Iris pigment epithelial cell (primary cell): ENCODE data around the gene SCNN1B.
"Not testable (repeated sequence)": the region's sequence is repeated elsewhere in the genome, so short reads cannot be mapped to it uniquely, and the experiment has no call there.

ENCODE experiments used
- DNase-seq: peaks from one replicate; pipeline ENCODE4 v3.0.0-alpha.2; 2011; ENCODE audit warnings: low read depth

Gene SCNN1B, protein sequence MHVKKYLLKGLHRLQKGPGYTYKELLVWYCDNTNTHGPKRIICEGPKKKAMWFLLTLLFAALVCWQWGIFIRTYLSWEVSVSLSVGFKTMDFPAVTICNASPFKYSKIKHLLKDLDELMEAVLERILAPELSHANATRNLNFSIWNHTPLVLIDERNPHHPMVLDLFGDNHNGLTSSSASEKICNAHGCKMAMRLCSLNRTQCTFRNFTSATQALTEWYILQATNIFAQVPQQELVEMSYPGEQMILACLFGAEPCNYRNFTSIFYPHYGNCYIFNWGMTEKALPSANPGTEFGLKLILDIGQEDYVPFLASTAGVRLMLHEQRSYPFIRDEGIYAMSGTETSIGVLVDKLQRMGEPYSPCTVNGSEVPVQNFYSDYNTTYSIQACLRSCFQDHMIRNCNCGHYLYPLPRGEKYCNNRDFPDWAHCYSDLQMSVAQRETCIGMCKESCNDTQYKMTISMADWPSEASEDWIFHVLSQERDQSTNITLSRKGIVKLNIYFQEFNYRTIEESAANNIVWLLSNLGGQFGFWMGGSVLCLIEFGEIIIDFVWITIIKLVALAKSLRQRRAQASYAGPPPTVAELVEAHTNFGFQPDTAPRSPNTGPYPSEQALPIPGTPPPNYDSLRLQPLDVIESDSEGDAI

DNA sequence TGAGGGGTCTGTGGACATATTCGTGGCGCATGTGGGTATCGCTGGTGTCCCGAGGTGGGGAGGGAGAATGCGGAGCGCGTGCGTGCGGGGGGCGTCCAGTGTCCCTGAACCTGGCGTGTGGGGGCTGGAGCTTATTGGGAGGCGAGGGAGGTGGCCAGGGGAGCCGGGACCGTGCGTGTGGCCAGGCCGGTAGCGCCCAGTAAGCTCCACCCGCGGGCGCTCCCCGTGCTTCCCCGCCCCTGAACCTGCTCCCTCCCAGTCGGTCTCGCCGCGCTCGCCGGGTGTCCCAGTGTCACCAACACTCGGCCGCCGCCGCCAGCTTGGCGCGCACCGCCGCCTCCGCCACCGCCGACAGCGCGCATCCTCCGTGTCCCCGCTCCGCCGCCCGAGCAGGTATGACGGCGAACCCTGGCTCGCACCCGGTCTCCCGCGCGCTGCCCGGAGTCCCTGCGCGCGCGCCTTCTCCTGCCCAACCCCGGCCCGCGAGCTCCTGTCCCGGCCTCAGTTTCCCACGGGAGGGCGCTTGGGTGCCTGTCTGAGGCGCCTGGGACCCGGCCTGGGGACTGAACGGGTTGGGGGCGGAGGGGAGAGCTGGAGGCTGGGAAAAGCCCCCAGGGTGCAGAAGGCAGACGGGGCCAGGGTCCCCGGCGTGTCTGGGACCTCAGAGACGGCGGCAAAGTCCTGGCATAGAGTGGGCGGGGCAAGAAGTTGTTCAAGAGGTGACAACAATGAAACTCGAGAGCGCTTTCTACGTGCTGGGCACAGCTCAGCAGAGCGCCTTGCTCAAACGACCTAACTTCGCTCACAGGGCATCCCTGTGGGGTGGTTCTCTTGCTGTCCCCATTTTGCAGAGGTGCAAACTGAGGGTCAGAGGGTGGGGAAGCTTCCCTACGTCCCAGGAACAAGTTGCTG is at the start of gene SCNN1B:
Gene SCNN1B, plus strand, starts transcription at position 258 of the 912 bp plus-strand sequence. CDS start 46,298 bp downstream, outside the sequence.
- DNase-seq: no peak

DNA sequence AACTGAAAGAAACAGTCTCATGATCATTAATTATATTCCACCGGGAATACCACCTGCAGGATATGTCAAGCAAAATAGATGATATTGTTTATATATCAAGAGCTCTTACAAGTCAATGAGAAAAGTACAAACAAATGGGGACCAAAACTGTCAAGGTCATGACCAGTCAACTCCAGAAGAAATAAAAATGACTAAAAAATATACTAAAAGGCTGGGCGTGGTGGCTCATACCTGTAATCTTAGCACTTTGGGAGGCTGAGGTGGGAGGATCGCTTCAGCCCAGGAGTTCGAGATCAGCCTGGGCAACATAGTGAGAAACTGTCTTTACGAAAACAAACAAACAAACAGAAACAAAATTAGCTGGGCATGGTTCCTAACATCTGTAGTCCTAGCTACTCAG is 49.8 kb upstream of the SCNN1B start:
- no peak for DNase-seq

DNA sequence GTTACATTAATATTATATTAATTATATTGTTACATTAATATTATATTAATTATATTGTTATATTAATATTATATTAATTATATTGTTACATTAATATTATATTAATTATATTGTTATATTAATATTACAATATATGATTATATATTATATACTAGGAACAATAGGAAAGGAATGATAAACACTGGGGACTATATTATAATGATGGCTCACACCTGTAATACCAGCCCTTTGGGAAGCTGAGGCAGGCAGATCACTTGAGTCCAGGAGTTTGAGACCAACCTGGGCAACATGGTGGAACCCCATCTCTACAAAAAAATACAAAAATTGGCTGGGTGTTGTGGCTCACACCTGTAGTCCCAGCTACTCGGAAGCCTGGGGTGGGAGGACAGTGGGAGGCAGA is 48.5 kb upstream of the SCNN1B start:
- not testable (repeated sequence) for DNase-seq

DNA sequence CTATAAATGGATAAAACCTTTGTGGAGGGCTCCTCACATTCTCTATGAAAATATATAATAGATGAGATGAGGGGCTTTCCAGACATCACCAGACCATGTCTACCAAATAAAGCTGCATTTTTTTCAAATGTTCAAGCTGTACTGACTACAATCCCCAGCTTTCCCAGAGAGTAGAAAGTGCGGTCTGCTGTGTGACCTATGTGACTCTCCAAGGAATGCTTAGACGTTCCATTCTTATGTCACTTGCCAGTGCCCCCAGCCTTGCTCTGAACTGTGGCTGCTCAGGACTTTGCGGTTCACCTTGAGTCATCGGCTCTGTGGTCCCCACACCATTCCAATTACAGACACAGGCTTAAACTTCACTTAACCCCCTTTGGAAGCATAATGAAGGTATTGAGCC is 47.8 kb upstream of the SCNN1B start:
- peak; percentile 73 for DNase-seq

DNA sequence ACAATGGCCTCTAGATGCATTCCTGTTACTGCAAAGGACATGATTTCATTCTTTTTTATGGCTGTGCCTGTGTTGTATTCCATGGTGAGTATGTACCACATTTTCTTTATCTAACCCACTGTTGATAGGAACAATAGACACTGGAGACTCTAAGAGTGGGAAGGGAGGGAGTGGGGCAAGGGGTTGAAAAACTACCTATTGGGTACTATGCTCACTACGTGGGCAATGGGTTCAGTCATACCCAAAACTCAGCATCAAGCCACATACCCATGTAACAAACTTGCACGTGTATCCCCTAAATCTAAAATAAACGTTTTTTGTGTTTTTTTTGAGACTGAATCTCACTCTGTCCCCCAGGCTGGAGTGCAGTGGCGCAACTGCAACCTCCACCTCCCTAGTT is 47.1 kb upstream of the SCNN1B start:
- DNase-seq: no peak

DNA sequence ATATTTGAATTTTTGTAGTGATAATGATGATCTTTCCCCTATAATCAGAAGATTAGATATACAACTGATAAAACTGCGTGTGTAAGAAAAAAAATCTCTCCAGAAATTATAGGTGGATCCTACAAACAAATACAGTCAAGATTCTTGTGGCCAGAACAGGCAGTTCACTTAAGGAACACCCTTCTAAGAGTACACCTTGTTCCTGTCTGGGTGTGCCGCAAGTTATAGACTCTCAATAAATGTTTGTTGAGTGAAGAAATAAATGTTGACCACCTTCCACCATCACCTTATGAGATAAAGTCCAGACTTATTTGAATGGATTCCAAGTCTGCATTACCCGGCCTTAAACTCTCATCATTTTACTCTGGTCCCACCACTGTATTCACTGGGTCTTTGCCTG is 45.7 kb upstream of the SCNN1B start:
- no peak for DNase-seq

DNA sequence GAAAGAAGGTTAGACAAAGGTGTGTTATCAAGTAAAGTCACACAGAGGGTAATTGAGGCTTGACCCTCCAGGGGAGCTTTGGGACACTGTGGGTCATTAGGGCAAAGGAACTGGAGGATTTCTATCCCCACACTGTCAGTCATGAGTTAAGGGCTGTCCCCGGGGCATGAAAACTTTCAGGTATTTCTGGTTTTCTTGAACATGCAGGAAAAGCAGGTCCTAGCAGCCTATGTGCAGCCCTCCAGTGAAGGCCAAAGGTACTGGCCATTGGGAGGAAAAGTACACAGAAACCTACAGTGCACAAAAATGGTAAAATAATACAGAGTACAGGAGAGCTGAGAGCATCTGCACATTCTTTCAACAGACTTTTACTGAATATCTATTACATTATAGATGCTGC is 44.4 kb upstream of the SCNN1B start:
- no peak for DNase-seq

DNA sequence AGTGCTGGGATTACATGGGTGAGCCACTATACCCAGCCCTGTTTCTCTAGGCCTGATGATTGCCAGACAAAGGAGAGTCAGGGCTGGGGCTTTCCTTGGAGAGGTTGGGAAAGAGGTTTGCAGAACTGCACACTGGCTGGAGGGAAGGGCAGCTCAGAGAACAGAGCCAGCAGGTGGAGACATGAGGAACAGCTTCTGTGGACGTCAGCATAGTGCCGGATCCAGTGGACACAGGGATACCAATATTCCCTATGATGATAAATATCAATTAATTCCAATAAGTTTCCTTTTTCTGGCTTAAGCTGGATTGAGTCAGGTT is 43.2 kb upstream of the SCNN1B start:
- DNase-seq: no peak

DNA sequence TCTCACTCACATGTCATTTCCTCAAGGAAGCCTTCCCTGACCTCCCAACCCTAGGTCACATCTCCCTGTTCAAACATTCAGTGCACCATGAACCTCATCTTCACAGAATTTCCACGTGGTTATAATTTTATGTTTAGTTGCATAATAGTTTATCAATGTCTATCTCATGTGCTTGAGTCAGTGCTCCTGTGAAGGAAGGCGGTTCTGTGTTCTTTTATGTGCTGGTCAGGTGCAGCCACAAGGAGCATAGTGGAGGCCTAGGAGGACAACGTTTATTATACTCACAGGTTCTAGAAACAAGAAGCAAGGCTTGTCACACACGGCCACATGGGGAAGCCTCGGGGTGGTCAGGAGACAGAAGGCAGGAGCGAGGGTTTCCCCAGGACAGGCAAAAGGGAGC is 34.5 kb upstream of the SCNN1B start:
- DNase-seq: no peak

DNA sequence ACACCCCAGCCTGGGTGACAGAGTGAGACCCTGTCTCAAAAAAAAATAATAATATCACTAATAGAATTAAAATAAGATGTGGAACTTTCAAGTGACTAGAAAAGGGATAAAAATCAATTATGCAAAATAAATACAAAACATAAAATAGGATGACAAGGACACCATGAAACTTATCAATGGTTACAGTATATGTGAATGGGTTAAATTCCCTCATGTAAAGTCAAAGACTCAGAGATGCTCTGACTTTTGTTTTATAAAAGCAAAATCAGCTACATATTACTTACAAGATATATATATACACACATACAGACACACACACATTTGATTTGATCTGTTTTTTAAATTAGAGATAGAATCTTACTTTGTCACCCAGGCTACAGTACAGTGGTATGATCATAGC is 33.5 kb upstream of the SCNN1B start:
- DNase-seq: no peak

DNA sequence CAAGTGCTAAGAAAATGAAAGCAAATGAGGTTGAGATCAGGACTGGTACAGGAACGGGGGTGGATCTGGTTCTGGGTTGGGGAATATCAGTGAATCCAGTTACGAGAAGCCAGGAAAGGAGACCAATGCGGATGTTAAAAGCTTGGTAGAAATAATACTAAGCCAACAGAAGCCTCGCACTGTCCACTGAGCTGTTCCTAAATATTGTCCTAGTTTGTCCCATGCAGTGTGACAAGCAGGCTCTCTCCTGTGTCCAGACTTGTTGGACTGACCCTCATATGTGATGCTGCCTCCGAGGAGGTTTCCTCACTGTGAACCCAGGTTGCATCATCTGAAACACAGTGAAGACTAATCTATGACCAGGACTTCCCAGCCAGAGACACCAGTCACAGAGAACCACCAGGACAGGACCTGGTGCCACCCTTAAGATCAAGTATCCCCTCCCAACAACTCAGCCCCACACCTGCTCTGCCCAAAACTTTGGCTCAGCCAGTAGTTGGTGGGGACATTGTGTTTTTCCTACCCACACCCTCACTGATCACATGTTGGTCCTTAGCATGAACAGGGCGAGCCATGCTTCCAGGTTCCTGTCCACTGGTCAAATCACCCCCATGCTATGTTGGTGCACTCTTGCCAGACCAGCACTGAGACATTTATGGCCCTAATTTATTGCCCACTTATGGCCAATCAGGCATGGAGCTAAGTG is 32.7 kb upstream of the SCNN1B start:
- no peak for DNase-seq

DNA sequence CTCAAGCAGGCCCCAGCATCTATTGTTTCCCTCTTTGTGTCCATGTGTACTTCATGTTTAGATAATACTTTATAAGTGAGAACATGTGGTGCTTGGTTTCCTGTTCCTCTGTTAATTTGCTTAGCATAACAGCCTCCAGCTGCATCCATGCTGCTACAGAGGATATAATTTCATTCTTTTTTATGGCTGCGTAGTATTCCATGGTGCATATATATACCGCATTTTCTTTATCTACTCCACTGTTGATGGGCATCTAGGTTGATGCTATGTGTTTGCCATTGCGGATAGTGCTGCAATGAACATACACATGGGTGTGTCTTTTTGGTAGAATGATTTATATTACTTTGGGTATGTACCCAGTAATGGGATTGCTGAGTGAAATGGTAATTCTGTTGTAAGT is 31.4 kb upstream of the SCNN1B start:
- no peak for DNase-seq

DNA sequence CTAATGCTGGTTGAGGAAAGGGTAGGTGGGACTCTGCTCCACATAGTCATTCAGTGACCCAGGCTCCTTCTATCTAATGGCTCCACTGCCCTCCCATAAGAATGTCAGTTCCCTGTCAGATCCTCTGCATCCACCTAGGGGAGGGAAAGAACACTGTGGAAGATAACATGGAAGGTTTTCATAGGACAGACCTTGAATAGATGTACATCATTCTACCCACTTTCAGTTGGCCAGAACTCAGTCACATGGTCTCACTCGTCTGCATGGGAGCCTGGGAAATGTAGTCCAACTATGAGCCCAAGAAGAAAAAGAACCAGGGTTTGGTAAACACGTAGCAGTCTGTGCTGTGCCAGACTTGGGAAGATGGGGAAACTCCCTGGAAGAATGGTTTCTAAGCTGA is 27.1 kb upstream of the SCNN1B start:
- peak; percentile 40 for DNase-seq

DNA sequence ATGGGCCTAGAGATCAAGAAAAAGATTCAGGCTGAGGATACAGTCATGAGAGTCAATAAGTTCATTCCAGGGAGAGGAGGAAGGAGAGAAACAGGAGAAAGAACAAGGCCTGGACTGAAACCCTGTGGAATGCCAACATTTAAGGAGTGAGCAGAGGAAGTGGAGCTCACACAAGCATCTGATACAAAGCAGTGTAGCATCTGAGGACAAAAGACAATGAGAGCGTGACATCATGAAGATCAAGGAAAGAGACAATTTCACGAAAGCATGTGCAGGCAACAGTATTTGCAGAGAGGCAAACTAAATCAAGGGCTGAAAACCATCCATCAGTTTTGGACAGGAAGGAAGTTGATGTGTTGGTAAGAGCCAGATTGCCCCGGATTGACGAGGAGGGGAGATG is 25.3 kb upstream of the SCNN1B start:
- DNase-seq: no peak

DNA sequence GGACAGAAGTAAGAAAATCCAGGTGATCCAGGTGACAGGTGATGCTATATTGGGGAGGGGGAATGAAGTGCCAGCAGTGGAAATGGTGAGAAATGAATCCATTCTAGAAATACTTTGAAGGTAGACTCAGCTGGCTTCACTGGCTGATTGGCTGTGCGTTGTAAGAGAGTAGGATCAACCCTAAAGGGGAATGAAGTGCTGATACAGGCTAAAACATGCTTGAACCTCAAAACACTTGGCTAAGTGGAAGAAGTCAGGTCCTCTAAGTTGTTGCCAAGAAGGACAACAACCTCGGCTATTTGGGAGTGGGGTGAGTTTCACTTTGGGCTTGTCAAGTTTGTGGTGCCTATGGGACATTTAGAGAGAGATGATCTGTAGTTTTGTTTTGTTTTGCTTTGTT is 24.1 kb upstream of the SCNN1B start:
- DNase-seq: no peak

DNA sequence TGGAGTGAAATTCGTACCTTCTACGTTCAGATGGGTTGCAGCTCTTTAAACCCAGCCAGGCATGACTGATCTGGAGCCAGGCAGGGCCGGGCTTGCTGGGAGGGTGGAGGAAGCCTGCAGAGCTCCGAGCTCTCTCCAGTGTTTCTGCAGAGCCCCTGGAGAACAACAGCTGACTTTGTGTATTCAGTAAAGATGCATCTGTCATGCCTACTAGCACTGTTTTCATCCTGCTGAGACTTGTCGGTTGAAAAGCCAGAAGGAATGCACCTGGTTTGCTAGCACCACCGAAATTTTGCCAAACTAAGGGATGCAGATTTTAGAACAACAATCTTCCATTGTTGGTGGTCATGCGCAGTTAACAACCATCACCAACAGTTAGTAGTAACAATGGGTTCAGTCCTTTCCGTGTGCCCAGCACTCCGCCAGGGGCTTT is 22.4 kb upstream of the SCNN1B start:
- DNase-seq: no peak

DNA sequence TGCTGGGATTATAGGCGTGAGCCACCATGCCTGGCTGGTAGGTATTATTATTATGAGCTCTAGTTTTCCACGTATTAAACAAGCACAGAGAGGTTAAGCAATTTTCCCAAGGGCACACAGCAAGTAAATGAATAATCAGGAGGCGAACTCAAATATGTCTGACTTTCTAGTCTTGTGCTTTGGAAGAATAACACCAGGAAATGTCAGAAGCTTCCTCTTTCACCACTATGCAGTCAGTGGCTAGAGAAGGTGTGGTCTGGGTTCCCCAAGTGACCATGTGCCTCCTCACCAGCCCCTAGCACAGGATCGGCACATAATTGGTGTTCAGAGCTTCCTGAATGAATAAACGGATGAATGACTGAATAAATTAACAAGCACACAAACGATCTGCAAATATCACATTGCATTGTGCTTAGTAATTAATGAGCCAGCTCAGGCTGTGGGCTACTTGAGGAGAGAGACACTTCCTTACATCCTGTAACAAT is 21.6 kb upstream of the SCNN1B start:
- no peak for DNase-seq

DNA sequence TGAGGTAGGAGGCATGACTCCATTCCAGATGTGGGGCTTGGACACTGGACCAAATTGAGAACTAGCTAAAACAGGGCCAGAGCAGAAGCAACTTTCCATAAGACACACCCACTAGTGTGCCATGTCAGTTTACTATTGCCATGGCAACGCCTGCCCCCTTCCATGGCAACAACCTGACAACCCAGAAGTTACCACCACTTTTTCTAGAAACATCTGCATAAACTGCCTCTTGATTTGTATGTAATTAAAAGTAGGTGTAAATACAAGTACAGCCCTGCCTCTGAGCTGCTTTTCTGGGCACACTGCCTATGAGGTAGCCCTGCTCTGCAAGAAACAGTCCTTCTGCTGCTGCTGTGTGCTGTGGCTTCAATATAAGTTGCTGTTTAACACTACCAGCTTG is 19.5 kb upstream of the SCNN1B start:
- DNase-seq: no peak

DNA sequence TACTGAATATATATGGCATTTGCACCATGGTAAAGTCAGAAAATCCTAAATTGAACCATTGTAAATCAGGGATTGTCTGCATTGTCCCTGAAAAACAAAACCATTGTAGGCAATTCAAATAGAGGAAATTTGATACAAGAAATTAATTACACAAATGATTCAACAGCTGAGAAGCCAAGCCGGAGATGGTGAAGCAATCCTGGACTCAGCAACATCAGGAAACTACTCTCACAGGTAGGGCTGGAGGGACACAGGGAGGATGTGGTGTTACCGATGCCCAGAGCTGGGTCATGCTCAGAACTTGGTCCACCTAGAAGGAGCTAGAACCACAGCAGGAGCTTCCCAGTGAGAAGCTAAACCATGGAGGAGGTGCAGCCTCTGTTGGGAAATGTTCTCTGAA is 18.5 kb upstream of the SCNN1B start:
- DNase-seq: no peak

DNA sequence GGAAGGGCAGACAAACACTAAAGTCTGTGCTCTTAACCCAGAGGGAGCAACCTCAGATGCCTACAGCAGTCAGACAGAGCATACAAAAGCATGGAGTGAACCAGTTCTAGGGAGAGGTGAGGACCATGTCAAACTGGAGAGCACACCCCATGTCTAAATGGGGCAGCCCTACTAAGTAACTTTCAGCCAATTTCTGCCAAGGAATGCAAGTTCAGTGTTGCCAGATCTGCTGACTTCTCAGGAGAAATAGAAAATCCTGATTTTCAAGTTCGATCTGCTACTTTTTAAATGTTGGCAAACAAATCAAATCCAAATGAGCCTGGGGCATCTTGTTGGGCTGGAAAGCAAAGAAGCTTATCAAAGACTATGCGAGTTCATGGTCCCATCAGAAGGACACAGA is 17.5 kb upstream of the SCNN1B start:
- DNase-seq: no peak

DNA sequence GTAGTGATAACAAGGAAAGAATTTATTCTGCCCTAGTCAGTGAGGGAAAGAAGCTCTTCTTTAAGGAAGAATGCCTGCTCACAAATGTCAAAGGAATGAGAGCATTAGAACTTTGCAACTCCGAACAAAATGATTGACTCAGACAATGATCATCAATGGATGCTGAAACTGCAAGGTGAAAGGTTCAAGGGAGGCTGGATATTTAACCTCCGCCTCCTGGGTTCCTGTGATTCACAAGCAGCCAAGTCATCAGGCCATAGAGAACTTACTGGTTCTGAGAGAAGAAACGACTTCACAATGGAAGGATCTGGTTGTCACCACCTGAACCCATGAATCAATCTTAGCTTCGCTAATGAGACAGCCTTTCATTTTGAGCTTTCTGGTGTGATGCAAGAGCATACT is 16.0 kb upstream of the SCNN1B start:
- peak; percentile 52 for DNase-seq

DNA sequence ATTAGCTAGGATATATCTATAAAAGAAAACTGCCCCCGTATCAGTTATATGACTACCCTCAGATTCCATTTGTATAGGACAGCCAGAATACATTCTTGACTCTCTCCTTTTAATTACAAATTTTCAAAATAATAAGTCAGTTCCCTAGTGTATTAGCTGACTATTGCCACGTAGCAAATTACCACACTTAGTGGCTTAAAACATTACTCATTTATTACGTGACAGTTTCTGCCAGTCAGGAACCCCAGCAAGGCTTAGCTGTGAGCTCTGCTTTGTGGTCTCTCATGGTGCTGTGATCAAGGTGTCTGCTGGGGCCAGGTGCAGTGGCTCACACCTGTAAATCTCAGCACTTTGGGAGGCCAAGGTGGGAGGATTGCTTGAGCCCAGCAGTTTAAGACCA is 13.9 kb upstream of the SCNN1B start:
- DNase-seq: no peak
